ENCODE measurements around the gene TMED5.
"Not testable (repeated sequence)": the region's sequence is repeated elsewhere in the genome, so short reads cannot be mapped to it uniquely, and the experiment has no call there.

Gene TMED5

DNA sequence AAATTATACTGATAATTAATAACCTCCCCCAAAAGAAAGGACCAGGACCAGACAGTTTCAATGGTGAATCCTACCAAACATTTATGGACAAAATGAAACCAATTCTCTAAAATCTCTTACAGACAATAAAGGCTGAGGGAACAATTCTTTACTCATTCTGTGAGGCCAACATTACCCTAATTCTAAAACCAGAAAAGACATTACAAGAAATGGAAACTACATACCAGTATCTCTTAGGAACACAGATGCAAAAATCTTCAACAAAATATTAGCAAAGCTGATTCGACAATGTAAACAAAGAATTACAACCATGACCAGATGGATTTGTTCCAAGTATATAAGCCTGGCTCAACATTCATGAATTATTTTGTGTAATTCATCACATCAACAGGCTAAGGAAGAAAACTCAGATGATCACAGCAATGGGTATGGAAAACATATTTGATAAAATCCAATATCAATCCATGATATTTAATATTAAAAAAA lies 8.6 kb downstream of the TMED5 start:
- no peak for DNase-seq

DNA sequence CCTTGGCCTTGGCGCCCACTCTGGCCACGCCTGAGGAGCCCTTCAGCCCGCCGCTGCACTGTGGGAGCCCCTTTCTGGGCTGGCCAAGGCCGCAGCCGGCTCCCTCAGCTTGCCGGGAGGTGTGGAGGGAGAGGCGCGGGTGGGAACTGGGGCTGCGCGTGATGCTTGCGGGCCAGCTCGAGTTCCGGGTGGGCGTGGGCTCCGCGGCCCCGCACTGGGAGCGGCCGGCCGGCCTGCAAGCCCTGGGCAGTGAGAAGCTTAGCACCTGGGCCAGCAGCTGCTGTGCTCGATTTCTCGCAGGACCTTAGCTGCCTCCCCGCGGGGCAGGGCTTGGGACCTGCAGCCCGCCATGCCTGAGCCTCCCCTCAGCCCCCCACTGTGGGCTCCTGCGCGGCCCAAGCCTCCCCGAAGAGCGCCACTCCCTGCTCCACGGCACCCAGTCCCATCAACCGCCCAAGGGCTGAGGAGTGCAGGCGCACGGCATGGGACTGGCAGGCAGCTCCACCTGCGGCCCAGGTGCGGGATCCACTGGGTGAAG lies 10.0 kb downstream of the TMED5 start:
- not testable (repeated sequence) for DNase-seq

DNA sequence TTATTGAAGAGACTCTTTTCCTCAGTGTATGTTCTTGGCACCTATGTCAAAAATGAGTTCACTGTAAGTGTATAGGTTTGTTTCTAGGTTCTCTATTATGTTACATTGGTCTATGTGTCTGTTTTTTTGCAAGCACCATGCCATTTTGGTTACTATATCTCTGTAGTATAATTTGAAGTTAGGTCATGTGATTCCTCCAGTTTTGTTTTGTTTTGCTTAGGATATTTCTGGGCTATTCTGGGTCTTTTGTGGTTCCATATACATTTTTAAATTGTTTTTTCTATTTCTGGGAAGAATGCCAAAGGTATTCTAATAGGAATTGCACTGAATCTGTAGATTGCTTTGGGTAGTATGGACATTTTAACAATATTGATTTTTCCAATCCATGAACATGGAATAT lies 13.2 kb downstream of the TMED5 start:
- DNase-seq: no peak

DNA sequence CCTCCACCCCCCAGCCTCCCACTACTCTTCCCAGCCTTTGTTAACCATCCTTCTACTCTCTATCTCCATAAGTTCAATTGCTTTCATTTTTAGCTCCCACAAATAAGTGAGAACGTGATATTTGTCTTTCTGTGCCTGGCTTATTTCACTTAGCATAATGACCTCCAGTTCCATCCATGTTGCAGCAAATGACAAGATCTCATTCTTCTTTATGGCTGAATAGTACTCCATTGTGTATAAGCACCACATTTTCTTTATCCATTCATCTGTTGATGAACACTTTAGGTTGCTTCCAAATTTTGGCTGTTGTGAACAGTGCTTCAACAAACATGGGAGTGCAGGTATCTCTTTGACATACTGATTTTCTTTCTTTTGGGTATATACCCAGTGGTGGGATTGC lies 14.3 kb downstream of the TMED5 start:
- DNase-seq: not testable (repeated sequence)

DNA sequence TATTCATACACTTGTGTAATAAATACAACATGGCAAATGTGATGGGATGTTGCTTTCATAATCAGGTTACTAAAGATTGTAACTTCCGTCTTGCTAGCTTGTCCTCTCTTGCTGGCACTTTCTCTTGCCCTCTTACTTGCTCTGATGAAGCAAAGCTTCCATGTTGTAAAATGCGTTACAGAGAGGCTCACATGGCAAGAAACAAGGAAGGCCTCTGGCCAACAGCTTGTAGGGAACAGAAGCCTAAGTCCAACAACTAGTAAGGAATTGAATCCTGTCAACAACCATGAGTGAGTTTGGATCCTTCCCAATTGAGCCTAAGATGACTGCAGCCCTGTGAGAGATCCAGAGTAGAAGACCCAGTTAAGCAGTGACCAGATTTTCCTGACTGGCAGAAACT lies 15.4 kb downstream of the TMED5 start:
- DNase-seq: no peak

DNA sequence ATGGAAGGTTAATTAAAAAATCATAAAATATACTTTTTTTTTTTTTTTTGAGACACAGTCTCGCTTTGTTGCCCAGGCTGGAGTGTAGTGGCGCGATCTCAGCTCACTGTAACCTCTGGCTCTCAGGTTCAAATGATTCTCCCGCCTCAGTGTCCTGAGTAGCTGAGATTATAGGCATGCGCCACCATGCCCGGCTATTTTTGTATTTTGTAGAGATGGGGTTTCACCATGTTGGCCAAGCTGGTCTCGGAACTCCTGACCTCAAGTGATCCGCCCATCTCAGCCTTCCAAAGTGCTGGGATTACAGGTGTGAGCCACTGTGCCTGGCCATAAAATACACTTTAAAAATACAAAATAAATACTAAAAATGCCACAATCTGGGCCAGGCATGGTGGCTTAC lies 16.9 kb downstream of the TMED5 start:
- not testable (repeated sequence) for DNase-seq

DNA sequence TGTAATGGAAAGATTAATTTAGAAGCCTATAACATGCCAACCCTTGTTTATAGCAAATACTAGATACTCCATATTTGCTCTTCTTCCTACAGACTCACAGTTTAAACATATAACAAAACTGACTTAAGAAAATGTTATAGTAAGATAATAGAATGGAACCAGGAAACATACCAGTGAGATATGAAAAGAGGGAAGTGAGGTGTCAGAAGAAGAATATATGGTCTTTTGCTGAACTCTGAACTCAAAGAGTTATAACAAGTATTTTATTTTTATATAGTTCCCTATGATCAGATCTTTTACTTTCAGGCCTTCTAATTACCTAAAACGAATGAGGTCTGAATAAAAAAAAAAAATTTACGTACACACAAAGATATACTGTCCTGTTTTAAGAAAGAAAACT lies 20.9 kb downstream of the TMED5 start:
- no peak for DNase-seq

DNA sequence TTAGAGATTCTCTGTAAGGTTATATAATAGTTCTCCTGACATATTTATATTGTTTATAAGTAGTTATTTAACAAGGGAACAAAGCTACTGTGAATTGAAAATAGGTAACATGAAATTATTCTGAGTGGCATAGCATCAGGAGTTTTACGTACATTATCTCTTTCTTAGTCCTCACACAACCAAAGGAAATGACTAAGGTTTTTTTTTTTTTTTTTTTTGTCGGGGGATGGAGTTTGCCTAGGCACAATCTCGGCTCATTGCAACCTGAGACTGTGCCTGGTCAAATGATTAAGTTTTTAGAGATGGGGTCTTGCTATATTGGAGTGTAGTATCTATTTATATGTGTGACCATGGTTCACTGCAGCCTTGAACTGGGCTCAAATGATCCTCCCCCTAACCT lies 24.9 kb downstream of the TMED5 start:
- DNase-seq: no peak

DNA sequence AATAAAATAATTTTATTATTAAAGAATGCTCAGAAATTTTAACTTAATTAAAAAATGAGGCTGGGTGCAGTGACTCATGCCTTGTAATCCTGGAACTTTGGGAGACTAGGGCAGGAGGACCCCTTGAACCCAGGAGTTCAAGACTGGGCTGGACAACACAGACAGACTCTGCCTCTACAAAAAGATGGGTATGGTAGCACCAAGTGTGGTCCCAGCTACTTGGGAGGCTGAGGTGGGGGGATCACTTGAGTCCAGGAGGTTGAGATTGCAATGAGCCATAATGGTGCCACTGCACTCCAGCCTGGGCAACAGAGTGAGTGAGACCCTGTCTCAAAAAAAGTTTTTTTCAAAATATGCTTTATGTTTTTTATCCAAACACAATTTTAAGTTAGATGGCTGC lies 25.3 kb downstream of the TMED5 start:
- no peak for DNase-seq

DNA sequence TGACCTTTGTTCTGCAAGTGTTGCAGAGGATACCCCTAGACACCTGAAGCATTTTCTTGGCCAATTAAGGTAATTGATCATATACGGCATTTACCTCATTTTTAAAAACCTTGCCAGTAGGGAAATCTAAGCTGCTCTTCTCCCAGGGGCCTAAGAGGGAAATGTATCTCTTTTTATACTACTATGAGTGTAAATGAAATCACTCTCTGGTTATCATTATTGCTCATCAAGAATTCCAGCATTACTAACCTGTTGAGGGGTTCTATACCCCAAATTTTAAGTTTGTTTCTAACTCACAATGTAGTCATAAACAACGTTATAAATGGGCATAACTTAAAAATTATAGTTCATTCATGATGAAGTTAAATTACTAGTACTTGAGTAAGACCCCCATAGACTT lies 27.4 kb downstream of the TMED5 start:
- DNase-seq: no peak

DNA sequence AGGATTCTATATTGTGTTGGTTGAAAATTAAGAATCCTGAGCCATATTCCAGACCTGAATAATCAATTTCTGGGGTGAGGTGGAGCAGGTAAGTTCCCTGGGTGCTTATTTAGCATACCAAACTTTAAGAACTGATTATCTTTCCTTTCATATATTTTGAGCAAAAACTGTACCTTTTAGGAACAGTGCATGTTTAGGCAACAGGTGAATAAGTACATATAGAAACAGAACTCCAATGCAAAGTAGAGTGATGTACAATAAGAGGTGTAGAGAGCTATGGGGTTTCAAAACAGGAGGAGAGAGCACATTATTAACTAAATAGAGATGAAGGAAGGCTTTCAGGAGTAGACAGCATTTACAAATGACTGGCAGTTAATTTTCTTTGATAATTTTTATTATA lies 28.7 kb downstream of the TMED5 start:
- DNase-seq: no peak

DNA sequence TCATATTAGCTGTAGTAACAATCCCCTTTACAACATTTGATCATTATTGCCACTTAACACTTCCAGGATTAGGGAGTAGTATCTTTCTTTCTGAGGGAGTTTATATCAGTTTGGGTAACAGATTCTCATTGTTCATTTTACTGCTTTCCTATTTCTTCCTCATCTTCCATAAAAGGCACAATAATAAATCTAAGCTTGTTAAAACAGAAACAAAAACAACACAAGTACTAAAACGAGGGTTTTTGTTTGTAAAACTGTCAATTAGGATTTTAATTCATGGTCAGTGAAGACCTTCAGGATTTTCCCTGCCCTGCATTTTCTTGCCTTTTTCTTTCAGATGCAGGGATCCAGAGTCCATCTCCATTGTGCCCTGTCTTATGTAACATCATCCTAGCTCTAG lies 29.5 kb downstream of the TMED5 start:
- DNase-seq: no peak

DNA sequence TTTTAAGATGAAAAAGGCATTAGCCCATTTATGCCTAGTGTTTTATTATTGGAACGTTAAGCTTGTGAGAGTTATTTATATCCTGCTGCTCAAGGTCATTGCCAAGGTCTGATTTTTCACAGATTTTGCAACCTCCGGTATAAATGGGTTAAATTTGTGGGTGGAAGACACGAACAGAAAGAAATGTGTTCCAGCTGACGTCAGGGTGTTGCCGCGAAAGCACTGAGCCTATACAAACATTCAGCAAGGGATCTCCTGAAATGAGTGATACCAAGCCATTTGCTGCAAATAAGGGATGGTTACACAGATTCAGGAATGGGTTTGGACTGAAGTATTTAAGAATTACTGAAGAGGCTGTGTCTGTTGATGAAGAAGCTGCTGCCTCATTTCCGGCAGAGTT lies 32.2 kb downstream of the TMED5 start:
- DNase-seq: no peak

DNA sequence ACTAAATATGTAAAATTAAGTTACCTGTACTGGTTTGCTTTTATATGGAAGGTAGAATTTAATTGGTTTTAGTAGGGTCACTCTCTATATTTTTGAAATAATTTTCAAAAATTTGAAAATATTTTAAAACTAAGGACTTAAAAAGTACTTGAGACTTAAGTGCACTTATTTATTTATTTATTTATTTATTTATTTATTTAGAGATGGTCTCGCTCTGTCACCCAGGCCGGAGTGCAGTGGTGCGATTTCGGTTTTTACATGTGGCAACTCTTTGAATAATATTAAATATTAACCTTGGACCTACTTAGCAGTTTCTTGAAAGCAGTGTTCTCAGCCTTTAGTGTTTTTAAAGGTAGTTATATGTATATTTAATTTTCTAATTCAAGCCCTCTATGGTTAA lies 36.4 kb downstream of the TMED5 start:
- no peak for DNase-seq

DNA sequence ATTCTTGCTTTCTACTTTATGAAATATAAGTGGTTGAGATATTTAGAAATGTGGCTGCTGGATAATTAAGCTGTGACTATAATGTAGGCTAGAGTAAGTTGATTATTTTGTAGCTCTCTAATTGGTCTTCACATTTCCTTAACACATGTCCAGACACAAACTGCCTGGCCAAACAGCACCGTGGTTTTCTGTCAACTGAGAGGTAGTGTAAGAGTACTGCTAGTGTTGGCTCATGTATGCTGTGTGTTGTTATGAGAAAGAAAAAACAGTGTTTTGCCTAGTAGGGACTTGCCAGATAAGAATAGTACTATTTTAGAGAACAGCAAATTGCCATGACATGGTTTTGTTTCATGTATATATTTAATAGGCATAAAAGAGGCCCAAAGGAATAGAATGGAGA lies 37.1 kb downstream of the TMED5 start:
- DNase-seq: no peak

DNA sequence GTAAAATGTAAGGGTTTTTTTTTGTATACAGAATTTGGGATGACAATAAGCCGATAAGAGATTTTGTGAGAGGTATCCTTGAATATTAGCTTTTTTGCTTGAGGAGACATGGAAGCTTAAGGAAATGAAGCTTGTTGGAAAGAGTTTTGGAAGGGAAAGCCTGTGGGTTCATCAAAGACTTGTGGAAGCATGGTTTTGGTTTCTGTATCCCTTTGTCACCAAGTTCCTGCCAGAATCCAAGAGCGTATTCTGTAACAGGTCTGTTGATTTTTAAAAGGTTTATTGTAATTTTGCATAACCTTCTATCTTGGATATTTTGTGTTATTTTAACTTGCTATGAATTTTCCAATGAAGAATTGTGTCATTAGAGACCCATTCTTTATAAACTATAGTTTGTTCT lies 38.1 kb downstream of the TMED5 start:
- DNase-seq: no peak

DNA sequence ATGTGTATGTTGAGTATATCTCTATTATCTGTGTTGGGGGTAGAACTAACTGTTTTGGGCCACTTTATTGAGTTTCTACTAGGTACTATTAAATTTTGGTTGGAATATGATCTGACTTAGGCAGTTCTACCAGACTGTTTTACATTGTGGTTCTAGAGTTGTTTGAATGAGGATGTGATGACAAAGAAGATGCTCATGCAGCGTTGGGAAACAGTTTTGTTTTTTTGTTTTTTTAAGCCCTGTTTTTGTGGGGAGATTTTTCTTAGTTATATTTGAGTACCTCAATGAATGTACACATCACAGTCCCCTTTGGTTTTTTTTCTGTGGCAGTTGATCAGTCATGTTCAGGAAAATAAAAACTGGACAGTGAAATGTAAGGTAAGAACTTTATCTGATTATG lies 40.1 kb downstream of the TMED5 start:
- DNase-seq: no peak

DNA sequence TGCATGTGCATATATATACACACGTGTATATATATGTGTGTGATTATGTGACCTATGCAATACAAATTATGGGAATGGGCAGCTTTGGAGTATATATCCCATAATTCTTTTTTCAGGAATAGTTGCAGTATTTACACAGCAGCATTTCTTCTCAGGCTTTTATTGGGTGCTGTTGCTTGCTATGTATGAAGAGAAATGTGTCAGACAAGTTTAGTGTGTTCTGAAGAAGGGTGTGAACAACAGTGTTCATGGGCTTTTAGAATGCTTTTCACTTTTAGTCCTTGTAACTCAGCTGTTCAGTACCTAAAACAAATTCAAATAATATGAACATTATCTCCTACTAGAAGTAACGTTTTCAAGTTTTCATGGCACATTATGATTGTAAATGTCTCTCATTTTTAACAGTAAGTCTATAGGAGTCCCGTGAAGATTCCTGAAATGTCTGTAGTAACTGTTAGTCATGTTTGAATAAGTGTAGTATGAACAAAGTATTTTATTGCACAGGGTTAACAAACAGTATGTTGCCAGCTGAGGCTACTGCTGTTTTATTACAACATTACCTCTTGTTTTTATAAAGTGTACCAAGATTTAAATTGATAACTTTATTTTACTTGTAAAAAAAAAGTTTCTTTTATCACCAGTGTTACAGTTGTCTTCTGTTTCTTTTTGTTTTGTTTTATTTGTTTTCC lies 42.5 kb downstream of the TMED5 start:
- no peak for DNase-seq

DNA sequence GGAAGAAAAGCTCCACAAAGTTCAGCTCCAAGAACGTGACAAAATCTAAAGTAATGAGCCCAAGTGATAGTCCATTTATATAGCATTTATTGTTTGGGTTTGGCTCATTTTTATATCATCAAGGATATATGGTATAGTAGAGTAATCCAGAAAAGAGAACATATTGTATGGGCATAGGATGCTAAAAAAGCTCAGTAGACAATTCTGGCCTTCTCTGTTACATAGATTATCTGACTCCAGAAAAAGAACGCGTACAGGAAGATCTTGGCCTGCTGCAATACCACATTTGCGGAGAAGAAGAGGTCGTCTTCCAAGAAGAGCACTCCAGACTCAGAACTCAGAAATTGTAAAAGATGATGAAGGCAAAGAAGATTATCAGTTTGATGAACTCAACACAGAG lies 43.8 kb downstream of the TMED5 start:
- DNase-seq: no peak

DNA sequence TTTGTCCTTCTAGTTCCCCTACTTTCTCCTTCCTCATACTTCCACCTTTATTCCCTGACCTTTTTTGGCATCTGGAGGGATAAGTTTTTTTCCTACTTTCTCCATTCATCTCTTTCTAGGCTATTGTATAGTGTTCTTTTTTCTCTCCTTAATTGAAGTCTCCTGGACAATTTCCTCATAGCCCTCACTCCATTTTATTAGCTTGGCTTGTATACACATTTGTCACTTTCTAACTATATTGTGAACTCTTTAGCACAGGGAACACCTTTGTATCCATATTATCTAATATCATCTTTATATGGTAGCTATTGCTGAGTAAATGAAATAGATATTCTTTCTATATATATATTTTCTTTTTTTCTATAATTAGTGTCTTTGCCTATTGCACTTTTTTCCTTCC lies 47.6 kb downstream of the TMED5 start:
- DNase-seq: no peak

DNA sequence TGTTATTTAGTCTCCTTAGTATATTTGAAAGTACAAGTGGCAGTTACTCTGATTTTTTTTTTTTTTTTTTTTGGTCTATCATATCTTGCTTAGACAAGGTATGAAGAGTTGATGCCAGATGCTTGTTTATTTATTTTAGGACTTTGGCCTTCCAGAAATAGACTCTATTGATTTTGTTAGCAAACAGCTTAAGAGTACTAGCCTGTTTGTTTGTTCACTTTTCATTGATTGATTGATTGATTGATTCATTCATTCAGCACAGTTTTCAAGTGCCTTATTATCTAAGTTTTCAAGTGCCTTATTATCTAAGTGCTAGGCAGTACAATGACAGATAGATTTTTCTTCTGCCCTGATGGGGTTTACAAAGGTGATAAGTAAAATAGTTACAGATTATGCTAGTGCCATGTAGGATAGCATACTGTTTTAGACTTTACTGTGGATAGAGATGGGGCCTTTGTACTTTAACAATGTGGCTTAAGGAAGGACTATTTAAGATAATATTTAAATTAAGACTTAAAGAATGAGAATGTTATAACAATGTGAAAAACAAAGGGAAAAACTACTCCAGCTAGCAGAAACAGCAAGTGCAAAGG lies 50.6 kb downstream of the TMED5 start:
- no peak for DNase-seq

DNA sequence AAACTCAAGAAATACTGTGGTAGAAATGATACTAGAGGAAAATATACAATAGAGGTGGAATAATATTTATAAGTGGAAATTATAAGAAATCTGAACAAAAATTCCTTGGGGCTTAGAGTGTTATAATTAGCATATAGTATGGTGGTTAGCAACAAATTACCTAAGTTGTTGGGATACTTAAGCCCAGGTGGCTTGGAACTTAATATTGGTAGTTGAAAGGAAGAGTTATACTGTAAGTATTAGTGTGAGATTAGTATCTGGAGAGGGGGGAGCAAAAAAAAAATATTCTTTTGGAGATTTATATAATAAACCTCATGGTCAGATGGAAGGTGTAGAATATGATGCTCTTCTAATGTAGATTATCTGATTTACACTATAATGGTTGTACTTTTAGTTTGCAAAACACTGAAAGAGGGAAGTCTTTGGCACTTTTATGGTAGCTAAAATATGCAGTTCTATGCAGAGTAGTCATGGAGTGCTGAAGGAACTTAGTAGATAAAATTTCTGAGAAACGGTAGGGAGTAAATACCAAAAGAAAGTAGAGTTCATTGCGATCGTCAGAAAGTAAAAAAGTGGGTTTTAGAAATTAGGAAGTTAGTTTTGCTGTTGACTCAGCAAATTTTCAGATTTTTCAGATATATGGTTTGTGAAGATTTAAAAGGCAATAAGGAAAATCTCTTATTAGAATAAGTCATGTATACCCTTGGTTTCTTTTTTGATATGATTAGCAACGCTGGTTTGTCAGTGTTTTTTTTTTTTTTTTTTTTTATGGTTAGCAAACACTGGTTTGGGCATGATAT lies 55.5 kb downstream of the TMED5 start:
- no peak for DNase-seq

DNA sequence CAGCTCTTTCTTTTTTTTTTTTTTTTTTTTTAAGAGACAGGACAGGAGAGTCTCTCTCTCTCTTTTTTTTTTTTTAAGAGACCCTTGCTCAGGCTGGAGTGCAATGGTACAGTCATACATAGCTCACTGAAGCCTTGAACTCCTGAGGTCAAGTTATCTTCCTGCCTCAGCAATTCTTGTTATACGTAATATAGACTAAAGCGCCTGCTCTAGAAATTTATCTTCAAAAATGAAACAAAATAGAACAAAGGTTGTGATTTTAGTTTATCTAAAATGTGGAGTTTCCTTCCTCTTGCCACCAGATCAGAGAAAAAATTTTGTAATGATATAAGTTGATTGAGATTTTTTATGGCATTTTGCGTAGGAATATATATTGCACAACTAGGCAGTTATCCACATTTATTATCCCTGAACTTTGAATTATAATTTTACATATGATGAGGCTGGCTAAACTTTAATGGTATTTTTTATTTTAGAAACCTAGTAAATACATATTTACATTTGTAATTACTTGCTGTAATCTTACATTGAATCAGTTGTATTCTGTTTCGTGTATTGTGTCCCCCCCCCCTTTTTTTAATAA lies 56.9 kb downstream of the TMED5 start:
- DNase-seq: no peak

DNA sequence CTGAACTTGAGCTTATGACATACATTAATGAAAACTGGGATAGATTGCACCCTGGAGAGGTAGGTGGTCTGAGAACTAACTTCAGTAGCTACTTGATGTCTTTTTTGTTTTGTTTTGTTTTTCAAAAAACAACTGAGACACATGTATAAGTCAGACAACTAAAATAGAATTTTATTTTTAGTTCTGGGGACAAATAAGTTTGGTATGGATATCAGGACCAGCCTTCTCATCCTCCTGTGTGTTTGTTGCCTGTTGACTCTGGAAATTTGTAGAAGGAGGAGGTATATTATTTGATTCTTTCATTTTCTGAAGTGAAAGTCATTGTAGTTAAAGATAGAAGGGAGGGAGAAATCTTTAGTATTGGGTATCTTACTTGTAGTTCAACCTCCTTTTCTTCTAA lies 59.6 kb downstream of the TMED5 start:
- DNase-seq: no peak
